HFFc6 (cell line): ENCODE data around the gene HHAT. TPM values are rescaled to one million over a fixed set of nuclear protein-coding genes. Genes with fewer than 3 reads are reported as not detected.

Source experiments
- DNase-seq: peaks from one replicate; pipeline ENCODE4 v3.0.0-alpha.2; 2018
- H3K27ac Mint-ChIP-seq: 2 replicates; pipeline ENCODE4 v1.8.0; 2020; ENCODE audit warnings: mild to moderate bottlenecking, mixed read lengths
- H3K27me3 Mint-ChIP-seq: 2 replicates; pipeline ENCODE4 v1.8.0; 2021; ENCODE audit warnings: mild to moderate bottlenecking, moderate library complexity, mixed read lengths; ENCODE audit not compliant: insufficient read depth
- H3K36me3 Mint-ChIP-seq: 2 replicates; pipeline ENCODE4 v1.8.0; 2021; ENCODE audit warnings: low read depth, mixed read lengths
- H3K4me1 Mint-ChIP-seq: 2 replicates; pipeline ENCODE4 v1.8.0; 2020; ENCODE audit warnings: low read depth, mixed read lengths
- H3K4me3 Mint-ChIP-seq: 2 replicates; pipeline ENCODE4 v1.8.0; 2020; ENCODE audit warnings: mild to moderate bottlenecking, moderate library complexity, mixed read lengths
- H3K9me3 Mint-ChIP-seq: 2 replicates; pipeline ENCODE4 v1.8.0; 2020; ENCODE audit warnings: mild to moderate bottlenecking, mixed read lengths
- CTCF ChIP-seq: fragments of 200-600 bp; sonication (generic); IDR thresholded peaks from 2 replicates; pipeline ENCODE4 v1.5.0; 2021; ENCODE audit warnings: antibody characterized with exemption, mild to moderate bottlenecking
- total RNA-seq, 6 experiments: library from RNA; stranded (reverse); fragmentation: NEBNext Ultra II Directional; extraction: Animal tissue kit (Norgen Biotek cat#: 25700); gene quantifications; 2 replicates in 1 of 6; 3 replicates in 5 of 6; pipeline ENCODE4 v1.2.3, GENCODE V29; 2021

The HHAT gene
- total RNA-seq, 6 experiments from 2014 or later = 2.8 to 3.9 (median 3.2) TPM

GRCh38 chr1:210469441-210469840 lies 140.7 kb downstream of the HHAT start:
- no peak for TF ChIP-seq CTCF
- H3K4me1 Mint-ChIP-seq = peaks cover 17% of the 10 kb centered on the region
- no peaks in the 10 kb centered on the region for H3K36me3 Mint-ChIP-seq
- H3K9me3 Mint-ChIP-seq = no peaks in the 10 kb centered on the region
- no peak overlapping the region for H3K27ac Mint-ChIP-seq
- no peak overlapping the region for H3K4me3 Mint-ChIP-seq
- no peaks in the 10 kb centered on the region; the same call in 1 of the 2 replicates for H3K27me3 Mint-ChIP-seq
- DNase-seq = no peak

DNA sequence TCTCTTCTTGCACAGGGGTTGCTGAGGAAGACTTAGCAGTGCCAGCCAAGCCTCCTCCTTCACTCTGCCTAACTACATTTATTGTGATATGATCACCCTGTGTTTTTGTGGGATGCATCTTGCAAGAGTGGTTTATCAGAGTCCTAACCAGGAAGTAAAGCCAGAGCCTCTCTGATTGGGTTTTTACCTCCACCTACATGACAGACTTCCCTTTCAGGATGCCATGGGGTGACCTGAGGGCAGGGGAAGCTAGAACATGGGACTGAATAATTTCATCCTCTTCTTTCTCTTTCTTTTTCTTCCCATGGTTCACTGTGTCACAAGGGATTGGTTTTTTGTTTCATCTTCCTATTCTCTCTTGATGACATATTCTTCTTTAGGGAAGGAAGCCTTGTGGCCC lies 146.6 kb downstream of the HHAT start:
- Mint-ChIP-seq H3K4me3 (no peak overlapping the region), H3K36me3 (no peaks in the 10 kb centered on the region), H3K27ac (no peak overlapping the region), H3K4me1 (no peaks in the 10 kb centered on the region), H3K27me3 (peaks cover 3% of the 10 kb centered on the region; the same call in 1 of the 2 replicates), H3K9me3 (no peaks in the 10 kb centered on the region)
- DNase-seq = no peak
- no peak for TF ChIP-seq CTCF

GRCh38 chr1:210475806-210476205 lies 147.1 kb downstream of the HHAT start:
- H3K27ac Mint-ChIP-seq = no peak overlapping the region
- no peak for TF ChIP-seq CTCF
- peaks cover 3% of the 10 kb centered on the region; the same call in 1 of the 2 replicates for H3K27me3 Mint-ChIP-seq

GRCh38 chr1:210476730-210477129 lies 148.0 kb downstream of the HHAT start:
- H3K36me3 Mint-ChIP-seq = no peaks in the 10 kb centered on the region
- no peaks in the 10 kb centered on the region for H3K4me1 Mint-ChIP-seq
- H3K9me3 Mint-ChIP-seq = no peaks in the 10 kb centered on the region
- no peak for TF ChIP-seq CTCF
- H3K27ac Mint-ChIP-seq = no peak overlapping the region
- H3K27me3 Mint-ChIP-seq = peaks cover 3% of the 10 kb centered on the region; the same call in 1 of the 2 replicates
- DNase-seq = no peak
- H3K4me3 Mint-ChIP-seq = no peak overlapping the region

More at GRCh38 chr1:210475806-210476205, 147.1 kb downstream of the HHAT start:
- Mint-ChIP-seq H3K9me3 (no peaks in the 10 kb centered on the region), H3K36me3 (no peaks in the 10 kb centered on the region), H3K4me1 (no peaks in the 10 kb centered on the region), H3K4me3 (no peak overlapping the region)
- DNase-seq = no peak

DNA sequence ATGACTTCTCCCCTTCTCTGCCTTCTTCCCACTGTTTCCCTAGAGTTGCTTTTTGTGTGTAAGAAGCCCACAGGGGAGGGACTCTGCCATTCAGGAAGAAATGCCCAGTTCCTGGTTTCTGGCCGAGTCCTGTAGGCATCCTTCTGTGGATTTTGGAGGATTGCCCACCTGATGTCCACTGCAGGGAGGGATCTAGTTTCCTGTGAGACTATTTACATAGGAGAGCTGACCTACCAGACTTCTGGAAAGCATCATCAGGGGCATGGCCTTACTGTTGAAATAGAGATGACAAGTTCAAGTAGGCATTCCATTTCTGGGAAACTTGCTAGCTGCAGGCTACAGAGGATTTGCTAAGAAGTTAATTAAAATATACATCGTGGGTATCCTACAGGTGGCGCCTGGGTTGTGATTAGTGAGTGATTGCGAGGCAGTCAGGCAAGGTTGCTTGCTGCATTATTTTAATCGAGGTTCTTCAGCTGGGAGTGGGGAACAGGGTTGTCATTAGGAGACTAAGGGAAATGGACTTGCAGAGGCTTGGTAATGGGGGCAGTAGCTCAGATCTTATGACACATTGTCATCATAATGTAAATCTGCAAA lies 148.7 kb downstream of the HHAT start:
- no peak for TF ChIP-seq CTCF
- H3K27me3 Mint-ChIP-seq = peaks cover 3% of the 10 kb centered on the region; the same call in 1 of the 2 replicates
- no peaks in the 10 kb centered on the region for H3K9me3 Mint-ChIP-seq
- no peaks in the 10 kb centered on the region for H3K36me3 Mint-ChIP-seq
- no peak overlapping the region for H3K4me3 Mint-ChIP-seq
- no peaks in the 10 kb centered on the region for H3K4me1 Mint-ChIP-seq
- no peak for DNase-seq
- H3K27ac Mint-ChIP-seq = no peak overlapping the region
